ENCODE data around the gene ELP6.

- TF ChIP-seq CTCF (IDR thresholded peaks at IDR 0.05) (no peak), POLR2A (IDR thresholded peaks at IDR 0.05) (no peak)
Measured at GRCh38 chr3:47456984-47457383, 56.5 kb downstream of the ELP6 start.
